HepG2 (cell line): ENCODE data around the gene DHTKD1. TPM values are rescaled to one million over a fixed set of nuclear protein-coding genes. Genes with fewer than 3 reads are reported as not detected.

Experiments
- BRD4 ChIP-seq: sonication (generic); formaldehyde crosslinking; IDR thresholded peaks from 2 replicates; pipeline ENCODE4 v1.4.0; 2020; ENCODE audit warnings: missing genetic modification reagents
- HNRNPK ChIP-seq: fragments of 200-400 bp; formaldehyde crosslinking; IDR thresholded peaks from 2 replicates; pipeline ENCODE4 v1.6.1; 2018; ENCODE audit warnings: low read length, low read depth, moderate library complexity, mild to moderate bottlenecking; ENCODE audit not compliant: poor library complexity, severe bottlenecking
- HNRNPLL ChIP-seq: fragments of 200-400 bp; formaldehyde crosslinking; IDR thresholded peaks from 2 replicates; pipeline ENCODE4 v1.6.1; 2017; ENCODE audit warnings: mild to moderate bottlenecking, low read depth, low read length; ENCODE audit not compliant: poor library complexity, severe bottlenecking
- MAX ChIP-seq: IDR thresholded peaks from 2 replicates; pipeline ENCODE4 v1.6.1; 2012; ENCODE audit warnings: inconsistent platforms
- POLR2A ChIP-seq, 2 experiments: IDR thresholded peaks; 2 replicates each; pipeline ENCODE4 v1.6.1; 2011; ENCODE audit warnings: low read depth in 2 of 2, low read length in 2 of 2, mild to moderate bottlenecking in 1 of 2, moderate library complexity in 1 of 2; ENCODE audit not compliant: insufficient read depth in 1 of 2
- ZNF382 ChIP-seq: sonication (generic); formaldehyde crosslinking; IDR thresholded peaks from 2 replicates; pipeline ENCODE4 v1.5.0; 2020; ENCODE audit warnings: missing genetic modification reagents, mild to moderate bottlenecking, borderline replicate concordance
- ZNF646 ChIP-seq: sonication (generic); formaldehyde crosslinking; IDR thresholded peaks from 2 replicates; pipeline ENCODE4 v1.9.0; 2021; ENCODE audit warnings: mild to moderate bottlenecking, missing genetic modification reagents
- ZNF704 ChIP-seq: sonication (generic); formaldehyde crosslinking; IDR thresholded peaks from 2 replicates; pipeline ENCODE4 v1.8.1; 2023; ENCODE audit warnings: mild to moderate bottlenecking, inconsistent platforms, moderate library complexity, missing genetic modification reagents, borderline replicate concordance
- polyA plus RNA-seq, 8 experiments: library from polyadenylated mRNA; depleted of rRNA in 3 of 8; stranded (reverse) in 7 of 8; unstranded in 1 of 8; fragments of >200 nt; fragmentation: Illumina TruSeq in 4 of 8; extraction: Trizol in 4 of 8; gene quantifications; 2 replicates each; pipeline versions ENCODE4 v1.2.1 to v1.2.3, GENCODE V29; 2011 to 2016; ENCODE audit warnings: low read depth in 4 of 8, missing spikeins in 1 of 8, mixed read lengths in 1 of 8; ENCODE audit not compliant: insufficient read depth in 1 of 8
- total RNA-seq, 5 experiments: library from RNA; depleted of rRNA; stranded (reverse); fragments of >200 nt; fragmentation: Illumina TruSeq; extraction: Trizol; gene quantifications; 2 replicates each; pipeline ENCODE4 v1.2.3, GENCODE V29; 2016; ENCODE audit warnings: low read depth in 1 of 5

The DHTKD1 gene
- total and polyA plus RNA-seq, 2 of the 13 experiments (the other 11 are each of a cell fraction or from before 2014, with no cell fraction given): 9.6 to 14.1 TPM

- TF ChIP-seq ZNF646 (CRISPR knock-in tag): no peak
- TF ChIP-seq HNRNPK: no peak
- TF ChIP-seq MAX: peak; percentile 63
- TF ChIP-seq ZNF704 (CRISPR knock-in tag): no peak
- peak; percentile 82 to 90 for TF ChIP-seq POLR2A (IDR thresholded peaks at IDR 0.05; ENCODE audit: insufficient read depth in 1 of 2, low read depth in 2 of 2, low read length in 2 of 2)
- TF ChIP-seq HNRNPLL: peak; percentile 80
- TF ChIP-seq ZNF382: no peak
- peak; percentile 61; the same call in 1 of the 2 replicates for TF ChIP-seq BRD4
Measured at GRCh38 chr10:12129222-12130111, 60.7 kb downstream of the DHTKD1 start, which contains the start of gene SEC61A2 (continued).
